AG10803 (cell line): ENCODE results near the gene GGN.

Experiments
- DNase-seq: peaks from one replicate; pipeline ENCODE4 v3.0.0; 2010; ENCODE audit warnings: low read depth
- H3K4me3 ChIP-seq: 2 replicates; pipeline ENCODE4 v1.5.1; 2011; ENCODE audit warnings: mild to moderate bottlenecking, low read length, control low read depth
- TF ChIP-seq, protein P1 (sequence below): conservative IDR thresholded peaks from 2 replicates; pipeline ENCODE4 v1.5.1; 2011; ENCODE audit warnings: mild to moderate bottlenecking, low read length, control low read depth, inconsistent platforms

The GGN gene

GRCh38 chr19:38401148-38401547, 13.3 kb upstream of the GGN start:
- H3K4me3 ChIP-seq = no peak overlapping the region
- peak; percentile 50 for DNase-seq
- TF ChIP-seq, protein P1, sequence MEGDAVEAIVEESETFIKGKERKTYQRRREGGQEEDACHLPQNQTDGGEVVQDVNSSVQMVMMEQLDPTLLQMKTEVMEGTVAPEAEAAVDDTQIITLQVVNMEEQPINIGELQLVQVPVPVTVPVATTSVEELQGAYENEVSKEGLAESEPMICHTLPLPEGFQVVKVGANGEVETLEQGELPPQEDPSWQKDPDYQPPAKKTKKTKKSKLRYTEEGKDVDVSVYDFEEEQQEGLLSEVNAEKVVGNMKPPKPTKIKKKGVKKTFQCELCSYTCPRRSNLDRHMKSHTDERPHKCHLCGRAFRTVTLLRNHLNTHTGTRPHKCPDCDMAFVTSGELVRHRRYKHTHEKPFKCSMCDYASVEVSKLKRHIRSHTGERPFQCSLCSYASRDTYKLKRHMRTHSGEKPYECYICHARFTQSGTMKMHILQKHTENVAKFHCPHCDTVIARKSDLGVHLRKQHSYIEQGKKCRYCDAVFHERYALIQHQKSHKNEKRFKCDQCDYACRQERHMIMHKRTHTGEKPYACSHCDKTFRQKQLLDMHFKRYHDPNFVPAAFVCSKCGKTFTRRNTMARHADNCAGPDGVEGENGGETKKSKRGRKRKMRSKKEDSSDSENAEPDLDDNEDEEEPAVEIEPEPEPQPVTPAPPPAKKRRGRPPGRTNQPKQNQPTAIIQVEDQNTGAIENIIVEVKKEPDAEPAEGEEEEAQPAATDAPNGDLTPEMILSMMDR = no peak

DNA sequence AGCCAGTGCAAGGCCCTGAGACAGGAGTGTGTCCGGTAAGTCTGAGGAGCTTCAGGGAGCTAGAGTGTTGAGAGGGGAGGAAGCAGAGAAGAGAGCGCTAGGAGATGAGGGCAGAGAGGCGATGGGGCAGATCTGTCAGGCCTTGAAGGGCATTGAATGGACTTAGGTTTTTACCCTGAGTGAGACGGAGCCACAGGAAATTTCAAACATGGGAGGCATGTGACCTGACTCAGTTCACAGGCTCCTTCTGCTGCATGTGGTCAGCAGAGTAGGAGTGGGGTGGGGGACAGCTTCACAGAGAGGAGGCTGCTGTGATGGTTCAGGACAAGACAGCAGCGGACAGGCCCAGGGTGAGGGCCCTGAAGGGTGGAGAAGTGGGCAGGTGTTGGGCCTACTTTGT, 12.5 kb upstream of the GGN start:
- DNase-seq = no peak
- H3K4me3 ChIP-seq = no peak overlapping the region
- TF ChIP-seq, protein P1 = no peak

DNA sequence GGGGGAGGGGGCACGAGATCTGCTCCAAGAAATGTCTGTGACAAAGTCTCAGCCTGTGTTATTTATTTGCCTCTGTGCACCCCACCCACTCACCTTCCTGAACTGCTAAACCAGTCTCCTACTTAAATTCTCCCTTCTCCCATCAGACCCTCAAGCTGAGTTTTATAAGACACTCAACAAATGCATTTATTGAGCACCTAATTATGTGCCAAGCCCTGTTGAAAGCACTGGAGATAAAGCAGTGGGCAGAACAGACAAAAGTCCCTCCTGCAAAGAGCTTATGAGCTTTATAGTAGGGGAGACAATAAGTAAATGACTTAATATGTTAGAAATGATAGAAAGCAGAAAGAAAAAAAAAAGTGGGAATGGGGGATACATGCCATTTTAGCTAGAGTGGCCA, 11.7 kb upstream of the GGN start:
- TF ChIP-seq, protein P1 = no peak
- DNase-seq = no peak
- H3K4me3 ChIP-seq = no peak overlapping the region

- TF ChIP-seq, protein P1 = no peak
- no peak for DNase-seq
- H3K4me3 ChIP-seq = no peak overlapping the region
These were observed 11.2 kb upstream of the GGN start for GRCh38 chr19:38399081-38399480.

DNA sequence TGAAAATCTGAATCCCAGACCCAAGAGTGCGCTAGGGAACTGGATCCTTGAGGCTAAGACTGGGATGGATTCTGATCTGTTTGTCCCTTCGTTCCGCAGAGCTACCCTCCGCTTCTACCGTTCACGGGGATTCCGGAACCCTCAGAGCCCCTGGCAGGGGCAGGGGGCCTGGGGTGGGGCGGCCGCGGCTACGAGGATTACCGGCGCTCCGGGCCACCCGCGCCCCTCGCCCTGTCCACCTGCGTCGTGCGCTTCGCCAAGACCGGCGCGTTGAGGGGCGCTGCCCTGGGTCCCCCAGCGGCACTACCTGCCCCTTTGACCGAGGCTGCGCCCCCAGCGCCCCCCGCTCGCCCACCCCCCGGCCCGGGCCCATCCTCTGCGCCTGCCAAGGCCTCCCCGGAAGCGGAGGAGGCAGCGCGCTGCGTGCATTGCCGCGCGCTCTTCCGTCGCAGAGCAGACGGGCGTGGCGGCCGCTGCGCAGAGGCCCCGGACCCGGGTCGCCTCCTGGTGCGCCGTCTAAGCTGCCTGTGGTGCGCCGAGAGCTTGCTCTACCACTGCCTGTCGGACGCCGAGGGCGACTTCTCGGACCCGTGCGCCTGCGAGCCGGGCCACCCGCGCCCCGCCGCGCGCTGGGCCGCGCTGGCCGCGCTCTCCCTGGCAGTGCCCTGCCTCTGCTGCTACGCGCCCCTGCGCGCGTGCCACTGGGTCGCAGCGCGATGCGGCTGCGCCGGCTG, 7.7 kb upstream of the GGN start:
- no peak overlapping the region for H3K4me3 ChIP-seq
- TF ChIP-seq, protein P1 = no peak
- no peak for DNase-seq

- no peak overlapping the region for H3K4me3 ChIP-seq
- TF ChIP-seq, protein P1 = no peak
- DNase-seq = no peak
These were observed 6.7 kb upstream of the GGN start for GRCh38 chr19:38394488-38394887.

DNA sequence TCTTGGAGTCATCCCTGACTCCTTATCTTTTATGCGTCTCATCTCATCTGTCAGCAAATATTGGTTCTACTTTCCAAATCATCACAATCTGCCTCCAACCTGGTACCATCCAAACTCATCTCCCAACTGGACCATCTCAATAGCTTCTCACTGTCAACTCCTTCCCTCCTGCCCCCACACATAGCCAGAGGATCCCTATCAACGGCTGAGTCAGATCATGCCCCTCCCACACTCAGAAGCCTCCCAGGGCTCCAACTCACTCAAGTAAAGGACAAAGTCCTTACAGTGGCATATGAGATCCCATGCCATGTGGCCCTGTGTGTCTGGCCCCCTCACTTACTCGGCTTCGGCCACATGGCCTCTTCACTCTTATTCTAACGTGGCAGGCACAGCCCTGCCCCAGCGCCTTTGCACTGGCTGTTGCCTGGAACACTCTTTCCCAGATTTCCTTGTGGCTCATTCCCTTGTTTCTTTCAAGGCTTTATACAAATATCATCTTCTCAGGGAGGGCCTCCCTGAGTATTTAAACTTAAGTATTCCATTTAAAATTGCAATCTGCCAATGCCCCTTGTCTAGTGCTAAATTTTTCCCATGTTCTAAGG, 5.0 kb upstream of the GGN start:
- DNase-seq = no peak
- H3K4me3 ChIP-seq = no peak overlapping the region
- TF ChIP-seq, protein P1 = no peak
